GM12878 (cell line): Measurements from ENCODE around the gene TPSB2. TPM values are rescaled to one million over a fixed set of nuclear protein-coding genes. Genes with fewer than 3 reads are reported as not detected.

Experiments used
- ATAC-seq: fragments of 200-7000 bp; cut with Tn5 transposase; 3 replicates; pipeline ENCODE4 v1.9.1; 2020; ENCODE audit warnings: mild to moderate bottlenecking, moderate library complexity
- BruUV-seq: library from RNA; stranded (reverse); fragments of 400-500 nt; replicated peaks from 2 replicates; lab custom pipeline; 2021; lab: Mats Ljungman, UMichigan
- CTCF ChIA-PET: fragments of 300-600 bp; sonication (Branson Sonifier 250); formaldehyde crosslinking; extraction: SDS; loops from one replicate; lab custom pipeline; 2021; ENCODE audit warnings: inconsistent platforms; lab: Yijun Ruan, JAX
- POLR2A ChIA-PET: fragments of 350-600 bp; formaldehyde crosslinking; extraction: SDS; loops from one replicate; lab custom pipeline; 2021; ENCODE audit warnings: inconsistent platforms; lab: Charles Lee
- RAD21 ChIA-PET: fragments of 300-600 bp; sonication (Branson Sonifier 250); formaldehyde crosslinking; loops from one replicate; lab custom pipeline; 2023; ENCODE audit warnings: antibody characterized with exemption; ENCODE audit not compliant: unreplicated experiment; lab: Charles Lee
- SMC1A ChIA-PET: fragments of 300-600 bp; sonication (Branson Sonifier 250); formaldehyde crosslinking; loops from one replicate; lab custom pipeline; 2023; ENCODE audit not compliant: unreplicated experiment, uncharacterized antibody; lab: Charles Lee
- DNase-seq: peaks from one replicate; pipeline ENCODE4 v3.0.0-alpha.2; 2011; ENCODE audit warnings: low read depth, low spot score
- FAIRE-seq: peaks from 3 replicates; lab custom pipeline; 2011; peaks lifted over from hg19 to GRCh38; lab: Jason Lieb, UNC
- H2AFZ ChIP-seq: 2 replicates; pipeline ENCODE4 v1.6.0; 2011; ENCODE audit warnings: low read depth, low read length, control low read depth; ENCODE audit not compliant: control insufficient read depth
- H3K27ac ChIP-seq: 2 replicates; pipeline ENCODE4 v1.5.1; 2011; ENCODE audit warnings: control low read depth; ENCODE audit not compliant: control insufficient read depth, insufficient read depth
- H3K27me3 ChIP-seq, 2 experiments: replicated peaks in 1 of 2; 2 replicates each; pipeline versions ENCODE4 v1.6.0 to v1.6.1; 2011; ENCODE audit warnings: low read length in 1 of 2; ENCODE audit not compliant: control insufficient read depth in 2 of 2, insufficient read depth in 2 of 2
- H3K36me3 ChIP-seq, 2 experiments: 2 replicates each; pipeline ENCODE4 v1.5.1; 2011; ENCODE audit warnings: low read length in 1 of 2; ENCODE audit not compliant: control insufficient read depth in 2 of 2, insufficient read depth in 2 of 2
- H3K4me1 ChIP-seq: 2 replicates; pipeline ENCODE4 v1.6.1; 2011; ENCODE audit warnings: mild to moderate bottlenecking, low read length, moderate library complexity, mixed read lengths; ENCODE audit not compliant: control insufficient read depth, insufficient read depth
- H3K4me2 ChIP-seq: 2 replicates; pipeline ENCODE4 v1.6.0; 2011; ENCODE audit warnings: control low read depth; ENCODE audit not compliant: control insufficient read depth, insufficient read depth
- H3K4me3 ChIP-seq: fragments of 200-600 bp; sonication (generic); 2 replicates; pipeline ENCODE4 v1.5.1; 2016
- H3K79me2 ChIP-seq: 2 replicates; pipeline ENCODE4 v1.6.0; 2011; ENCODE audit warnings: low read length; ENCODE audit not compliant: control insufficient read depth, insufficient read depth
- H3K9ac ChIP-seq: 2 replicates; pipeline ENCODE4 v1.8.0; 2011; ENCODE audit warnings: low read length, control low read depth, mixed read lengths; ENCODE audit not compliant: control insufficient read depth, insufficient read depth
- H3K9me3 ChIP-seq: replicated peaks from 3 replicates; pipeline ENCODE4 v1.5.1; 2011; ENCODE audit warnings: mild to moderate bottlenecking, low read length; ENCODE audit not compliant: control insufficient read depth, insufficient read depth
- H4K20me1 ChIP-seq: 2 replicates; pipeline ENCODE4 v1.6.0; 2011; ENCODE audit not compliant: control insufficient read depth, insufficient read depth
- CBX5 ChIP-seq: sonication (generic); IDR thresholded peaks from 2 replicates; pipeline ENCODE4 v1.6.1; 2016; ENCODE audit warnings: low read depth, moderate library complexity, mild to moderate bottlenecking, inconsistent platforms
- CEBPB ChIP-seq, 2 experiments: fragments of 150-350 bp in 1 of 2; IDR thresholded peaks; 2 replicates each; pipeline ENCODE4 v1.6.1; 2012 to 2014; ENCODE audit warnings: low read depth in 2 of 2, low read length in 2 of 2, borderline replicate concordance in 1 of 2, inconsistent platforms in 1 of 2
- EP300 ChIP-seq, 2 experiments: fragments of 150-350 bp in 1 of 2; IDR thresholded peaks; 2 replicates each; pipeline ENCODE4 v1.6.1; 2011 to 2012; ENCODE audit warnings: low read depth in 2 of 2, low read length in 2 of 2, borderline replicate concordance in 1 of 2, improper control_type of control experiment in 1 of 2, inconsistent platforms in 1 of 2; ENCODE audit not compliant: control insufficient read depth in 1 of 2
- FOS ChIP-seq: IDR thresholded peaks from 3 replicates; pipeline ENCODE4 v1.6.1; 2011; ENCODE audit warnings: borderline replicate concordance; ENCODE audit not compliant: insufficient read length; ENCODE audit errors: extremely low read depth
- FOXM1 ChIP-seq: IDR thresholded peaks from 2 replicates; pipeline ENCODE4 v1.6.1; 2012; ENCODE audit warnings: low read depth, mild to moderate bottlenecking, inconsistent platforms, low read length, moderate library complexity
- NFYA ChIP-seq: IDR thresholded peaks from 2 replicates; pipeline ENCODE4 v1.6.1; 2011; ENCODE audit warnings: low read depth, mild to moderate bottlenecking, low read length, improper control_type of control experiment, borderline replicate concordance
- RBBP5 ChIP-seq: fragments of 200-600 bp; sonication (generic); conservative IDR thresholded peaks from 2 replicates; pipeline ENCODE4 v1.6.1; 2016
- SIX5 ChIP-seq: IDR thresholded peaks from 2 replicates; pipeline ENCODE4 v1.6.1; 2011; ENCODE audit warnings: mild to moderate bottlenecking, low read depth, low read length, moderate library complexity; ENCODE audit not compliant: severe bottlenecking
- SMARCA5 ChIP-seq: fragments of 450-650 bp; IDR thresholded peaks from 2 replicates; pipeline ENCODE4 v1.6.1; 2017; ENCODE audit warnings: mild to moderate bottlenecking
- ZNF274 ChIP-seq: IDR thresholded peaks from one replicate; pipeline ENCODE4 v1.8.0; 2011; ENCODE audit not compliant: insufficient read length, insufficient read depth
- ZNF384 ChIP-seq: IDR thresholded peaks from 2 replicates; pipeline ENCODE4 v1.6.1; 2012; ENCODE audit warnings: low read depth, mild to moderate bottlenecking, low read length, improper control_type of control experiment, borderline replicate concordance
- WGBS: methylation state at CpG from one replicate; pipeline ENCODE4 v1.1.6; 2016; ENCODE audit warnings: low lambda C conversion rate; ENCODE audit not compliant: insufficient replicate concordance, insufficient coverage; ENCODE audit errors: missing lambda C conversion rate; 5-methylcytosine and 5-hydroxymethylcytosine counted together
- in situ Hi-C: fragments of 300-500 bp; cut with MboI; formaldehyde crosslinking; loops from 9 replicates; pipeline ENCODE4 v1.14.3; 2018; ENCODE audit warnings: mixed read lengths
- intact Hi-C: fragments of 100-400 bp; cut with micrococcal nuclease; formaldehyde crosslinking; loops from one replicate; pipeline ENCODE4 v1.14.2; 2022; ENCODE audit not compliant: unreplicated experiment
- polyA plus RNA-seq, 11 experiments: library from polyadenylated mRNA; depleted of rRNA in 4 of 11; unstranded in 6 of 11; stranded (reverse) in 5 of 11; fragments of >200 nt; fragmentation: Nextera tagmentation in 4 of 11; fragmentation: Illumina TruSeq in 1 of 11; extraction: Ambion mirVana in 4 of 11; extraction: Trizol in 1 of 11; gene quantifications; 1 replicate in 1 of 11; 2 replicates in 10 of 11; pipeline versions ENCODE4 v1.2.1 to v1.2.3, GENCODE V29; 2011 to 2016; ENCODE audit warnings: inconsistent platforms in 2 of 11, missing spikeins in 2 of 11, low read depth in 1 of 11
- total RNA-seq, 4 experiments: library from RNA; depleted of rRNA in 3 of 4; stranded (reverse); fragments of >200 nt in 3 of 4; fragmentation: Illumina TruSeq in 1 of 4; extraction: Trizol in 1 of 4; gene quantifications; 2 replicates each; pipeline versions ENCODE4 v1.2.1 to v1.2.3, GENCODE V29; 2013 to 2021
- TF ChIP-seq, protein P1 (sequence below): IDR thresholded peaks from 2 replicates; pipeline ENCODE4 v1.6.1; 2011; ENCODE audit warnings: borderline replicate concordance, low read depth, mild to moderate bottlenecking, moderate library complexity, mixed read lengths, low read length; ENCODE audit not compliant: insufficient read depth; ENCODE audit errors: extremely low read length
- TF ChIP-seq, protein P2 (sequence below): fragments of 450-650 bp; IDR thresholded peaks from 2 replicates; pipeline ENCODE4 v1.6.1; 2018; ENCODE audit warnings: borderline replicate concordance, mild to moderate bottlenecking; ENCODE audit not compliant: partially characterized antibody
- TF ChIP-seq, protein P3 (sequence below): fragments of 450-650 bp; IDR thresholded peaks from 2 replicates; pipeline ENCODE4 v1.6.1; 2018; ENCODE audit warnings: mild to moderate bottlenecking, low read depth, moderate library complexity; ENCODE audit not compliant: partially characterized antibody

TPSB2 gene
- total and polyA plus RNA-seq, 10 of the 15 experiments (the other 5 are each of a cell fraction or from before 2014, with no cell fraction given): not detected

DNA sequence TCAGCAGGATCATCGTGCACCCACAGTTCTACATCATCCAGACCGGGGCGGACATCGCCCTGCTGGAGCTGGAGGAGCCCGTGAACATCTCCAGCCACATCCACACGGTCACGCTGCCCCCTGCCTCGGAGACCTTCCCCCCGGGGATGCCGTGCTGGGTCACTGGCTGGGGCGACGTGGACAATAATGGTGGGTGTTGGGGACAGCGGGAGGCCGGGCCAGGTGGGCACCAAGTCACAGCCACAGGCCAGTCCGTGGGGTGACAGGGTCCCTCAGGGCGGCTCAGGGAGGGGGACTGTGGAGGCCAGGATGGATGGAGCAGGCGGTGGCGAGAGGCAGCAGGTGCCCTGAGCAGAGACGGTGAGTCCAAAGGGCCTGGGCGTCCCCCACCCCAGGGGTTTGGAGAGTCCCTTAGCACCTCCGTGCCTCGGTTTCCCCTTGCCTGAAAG lies 26.9 kb upstream of the TPSB2 start:
- intact Hi-C loops (no loop called here), in situ Hi-C loops (no loop called here)
- POLR2A ChIA-PET: no interaction called here
- H3K9ac ChIP-seq: no peak overlapping the region
- no peaks in the 10 kb centered on the region for H3K36me3 ChIP-seq
- TF ChIP-seq CEBPB (IDR thresholded peaks at IDR 0.05; ENCODE audit: borderline replicate concordance in 1 of 2, low read depth in 2 of 2, low read length in 2 of 2) (no peak), ZNF384 (no peak), EP300 (IDR thresholded peaks at IDR 0.05; ENCODE audit: borderline replicate concordance in 1 of 2, control insufficient read depth in 1 of 2, low read depth in 2 of 2, low read length in 2 of 2) (no peak), RBBP5 (no peak), NFYA (no peak), ZNF274 (no peak), FOXM1 (no peak), FOS (no peak), SIX5 (no peak), CBX5 (no peak), SMARCA5 (no peak)
- TF ChIP-seq, protein P1, sequence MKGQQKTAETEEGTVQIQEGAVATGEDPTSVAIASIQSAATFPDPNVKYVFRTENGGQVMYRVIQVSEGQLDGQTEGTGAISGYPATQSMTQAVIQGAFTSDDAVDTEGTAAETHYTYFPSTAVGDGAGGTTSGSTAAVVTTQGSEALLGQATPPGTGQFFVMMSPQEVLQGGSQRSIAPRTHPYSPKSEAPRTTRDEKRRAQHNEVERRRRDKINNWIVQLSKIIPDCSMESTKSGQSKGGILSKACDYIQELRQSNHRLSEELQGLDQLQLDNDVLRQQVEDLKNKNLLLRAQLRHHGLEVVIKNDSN: no peak
- TF ChIP-seq, protein P2, sequence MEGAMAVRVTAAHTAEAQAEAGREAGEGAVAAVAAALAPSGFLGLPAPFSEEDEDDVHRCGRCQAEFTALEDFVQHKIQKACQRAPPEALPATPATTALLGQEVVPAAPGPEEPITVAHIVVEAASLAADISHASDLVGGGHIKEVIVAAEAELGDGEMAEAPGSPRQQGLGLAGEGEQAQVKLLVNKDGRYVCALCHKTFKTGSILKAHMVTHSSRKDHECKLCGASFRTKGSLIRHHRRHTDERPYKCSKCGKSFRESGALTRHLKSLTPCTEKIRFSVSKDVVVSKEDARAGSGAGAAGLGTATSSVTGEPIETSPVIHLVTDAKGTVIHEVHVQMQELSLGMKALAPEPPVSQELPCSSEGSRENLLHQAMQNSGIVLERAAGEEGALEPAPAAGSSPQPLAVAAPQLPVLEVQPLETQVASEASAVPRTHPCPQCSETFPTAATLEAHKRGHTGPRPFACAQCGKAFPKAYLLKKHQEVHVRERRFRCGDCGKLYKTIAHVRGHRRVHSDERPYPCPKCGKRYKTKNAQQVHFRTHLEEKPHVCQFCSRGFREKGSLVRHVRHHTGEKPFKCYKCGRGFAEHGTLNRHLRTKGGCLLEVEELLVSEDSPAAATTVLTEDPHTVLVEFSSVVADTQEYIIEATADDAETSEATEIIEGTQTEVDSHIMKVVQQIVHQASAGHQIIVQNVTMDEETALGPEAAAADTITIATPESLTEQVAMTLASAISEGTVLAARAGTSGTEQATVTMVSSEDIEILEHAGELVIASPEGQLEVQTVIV: no peak
- TF ChIP-seq, protein P3, sequence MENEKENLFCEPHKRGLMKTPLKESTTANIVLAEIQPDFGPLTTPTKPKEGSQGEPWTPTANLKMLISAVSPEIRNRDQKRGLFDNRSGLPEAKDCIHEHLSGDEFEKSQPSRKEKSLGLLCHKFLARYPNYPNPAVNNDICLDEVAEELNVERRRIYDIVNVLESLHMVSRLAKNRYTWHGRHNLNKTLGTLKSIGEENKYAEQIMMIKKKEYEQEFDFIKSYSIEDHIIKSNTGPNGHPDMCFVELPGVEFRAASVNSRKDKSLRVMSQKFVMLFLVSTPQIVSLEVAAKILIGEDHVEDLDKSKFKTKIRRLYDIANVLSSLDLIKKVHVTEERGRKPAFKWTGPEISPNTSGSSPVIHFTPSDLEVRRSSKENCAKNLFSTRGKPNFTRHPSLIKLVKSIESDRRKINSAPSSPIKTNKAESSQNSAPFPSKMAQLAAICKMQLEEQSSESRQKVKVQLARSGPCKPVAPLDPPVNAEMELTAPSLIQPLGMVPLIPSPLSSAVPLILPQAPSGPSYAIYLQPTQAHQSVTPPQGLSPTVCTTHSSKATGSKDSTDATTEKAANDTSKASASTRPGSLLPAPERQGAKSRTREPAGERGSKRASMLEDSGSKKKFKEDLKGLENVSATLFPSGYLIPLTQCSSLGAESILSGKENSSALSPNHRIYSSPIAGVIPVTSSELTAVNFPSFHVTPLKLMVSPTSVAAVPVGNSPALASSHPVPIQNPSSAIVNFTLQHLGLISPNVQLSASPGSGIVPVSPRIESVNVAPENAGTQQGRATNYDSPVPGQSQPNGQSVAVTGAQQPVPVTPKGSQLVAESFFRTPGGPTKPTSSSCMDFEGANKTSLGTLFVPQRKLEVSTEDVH: no peak
- no peaks in the 10 kb centered on the region for H4K20me1 ChIP-seq
- SMC1A ChIA-PET: no interaction called here
- H3K4me3 ChIP-seq: no peak overlapping the region
- no TSS peak for BruUV-seq
- no peaks in the 10 kb centered on the region for H3K4me1 ChIP-seq
- RAD21 ChIA-PET: no interaction called here
- no peaks in the 10 kb centered on the region for H3K79me2 ChIP-seq
- no peaks in the 10 kb centered on the region for H3K9me3 ChIP-seq
- H3K27ac ChIP-seq: no peak overlapping the region
- WGBS: 37% methylated on average over 22 of the region's 22 CpGs
- ATAC-seq: no peak
- CTCF ChIA-PET: no interaction called here
- DNase-seq: no peak
- FAIRE-seq: no peak
- no peak overlapping the region for H3K4me2 ChIP-seq
- H2AFZ ChIP-seq: no peak overlapping the region
- no peaks in the 10 kb centered on the region; a peak in 1 of 4 replicates for H3K27me3 ChIP-seq
